MM.1S (cell line): ENCODE results near the gene MAN1C1.

ENCODE experiments used
- EZH2 ChIP-seq: fragments of 300-600 bp; sonication (generic); optimal IDR thresholded peaks from 2 replicates; pipeline ENCODE3; 2017; ENCODE audit warnings: low read depth, mild to moderate bottlenecking, antibody characterized with exemption, low read length, mixed read lengths
- EZH2phosphoT487 ChIP-seq: fragments of 300-600 bp; sonication (generic); IDR thresholded peaks from 2 replicates; pipeline ENCODE4 v1.6.1; 2018; ENCODE audit warnings: antibody characterized with exemption, low read length
- TF ChIP-seq, protein P1 (sequence below): fragments of 300-600 bp; sonication (generic); IDR thresholded peaks from 2 replicates; pipeline ENCODE4 v1.5.1; 2016; ENCODE audit warnings: antibody characterized with exemption, low read length, mixed read lengths

DNA sequence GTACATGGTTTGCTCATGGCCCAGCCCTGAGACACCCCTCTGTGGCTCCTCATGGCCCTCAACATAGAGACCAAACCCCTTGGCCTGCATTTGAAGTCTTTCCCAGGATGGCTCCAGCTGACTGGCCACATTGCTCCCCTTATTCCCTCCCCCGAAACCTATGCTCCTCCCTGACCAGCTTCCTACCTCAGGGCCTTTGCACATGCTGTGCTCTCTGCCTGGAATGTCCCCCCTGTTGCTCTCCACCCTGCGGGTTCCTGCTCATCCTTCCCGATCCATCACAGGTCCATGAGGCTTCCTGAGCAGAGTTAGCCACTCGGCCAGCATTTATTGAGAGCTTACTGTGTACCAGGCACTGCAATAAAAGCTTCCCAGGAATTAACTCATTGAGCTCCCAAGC is 112.5 kb downstream of the MAN1C1 start:
- TF ChIP-seq, protein P1, sequence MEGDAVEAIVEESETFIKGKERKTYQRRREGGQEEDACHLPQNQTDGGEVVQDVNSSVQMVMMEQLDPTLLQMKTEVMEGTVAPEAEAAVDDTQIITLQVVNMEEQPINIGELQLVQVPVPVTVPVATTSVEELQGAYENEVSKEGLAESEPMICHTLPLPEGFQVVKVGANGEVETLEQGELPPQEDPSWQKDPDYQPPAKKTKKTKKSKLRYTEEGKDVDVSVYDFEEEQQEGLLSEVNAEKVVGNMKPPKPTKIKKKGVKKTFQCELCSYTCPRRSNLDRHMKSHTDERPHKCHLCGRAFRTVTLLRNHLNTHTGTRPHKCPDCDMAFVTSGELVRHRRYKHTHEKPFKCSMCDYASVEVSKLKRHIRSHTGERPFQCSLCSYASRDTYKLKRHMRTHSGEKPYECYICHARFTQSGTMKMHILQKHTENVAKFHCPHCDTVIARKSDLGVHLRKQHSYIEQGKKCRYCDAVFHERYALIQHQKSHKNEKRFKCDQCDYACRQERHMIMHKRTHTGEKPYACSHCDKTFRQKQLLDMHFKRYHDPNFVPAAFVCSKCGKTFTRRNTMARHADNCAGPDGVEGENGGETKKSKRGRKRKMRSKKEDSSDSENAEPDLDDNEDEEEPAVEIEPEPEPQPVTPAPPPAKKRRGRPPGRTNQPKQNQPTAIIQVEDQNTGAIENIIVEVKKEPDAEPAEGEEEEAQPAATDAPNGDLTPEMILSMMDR = no peak
- TF ChIP-seq EZH2 (no peak), EZH2phosphoT487 (no peak)
